ENCODE measurements around the gene PHACTR4.

GRCh38 chr1:28395181-28395580 lies 25.6 kb downstream of the PHACTR4 start:
- no peak for TF ChIP-seq FOXA1 (IDR thresholded peaks at IDR 0.05)
- TF ChIP-seq ARNT (IDR thresholded peaks at IDR 0.05): no peak
- no peak for TF ChIP-seq L3MBTL2 (conservative IDR thresholded peaks at IDR 0.05)
- TF ChIP-seq ELF4 (IDR thresholded peaks at IDR 0.05): no peak
- TF ChIP-seq SUZ12 (IDR thresholded peaks at IDR 0.05): no peak
- no peak for TF ChIP-seq SP1 (IDR thresholded peaks at IDR 0.05)
- no peak for TF ChIP-seq CTBP1 (IDR thresholded peaks at IDR 0.05; ENCODE audit: borderline replicate concordance)
